Ureter (tissue), 1 donor: ENCODE measurements around the gene OR2Y1. TPM values are rescaled to one million over a fixed set of nuclear protein-coding genes. Genes with fewer than 3 reads are reported as not detected.
"Not testable (repeated sequence)": the region's sequence is repeated elsewhere in the genome, so short reads cannot be mapped to it uniquely, and the experiment has no call there.

ENCODE experiments used
- DNase-seq: peaks from one replicate; pipeline ENCODE4 v3.0.0-alpha.2; 2020; ENCODE audit warnings: low spot score
- total RNA-seq: library from RNA; stranded (reverse); gene quantifications from one replicate; pipeline ENCODE4 v1.2.4, GENCODE V29; 2023
- donor health status: DM: yes; HTN: yes; CAD: no.

Gene OR2Y1, protein sequence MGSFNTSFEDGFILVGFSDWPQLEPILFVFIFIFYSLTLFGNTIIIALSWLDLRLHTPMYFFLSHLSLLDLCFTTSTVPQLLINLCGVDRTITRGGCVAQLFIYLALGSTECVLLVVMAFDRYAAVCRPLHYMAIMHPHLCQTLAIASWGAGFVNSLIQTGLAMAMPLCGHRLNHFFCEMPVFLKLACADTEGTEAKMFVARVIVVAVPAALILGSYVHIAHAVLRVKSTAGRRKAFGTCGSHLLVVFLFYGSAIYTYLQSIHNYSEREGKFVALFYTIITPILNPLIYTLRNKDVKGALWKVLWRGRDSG
- total RNA-seq: not detected

DNA sequence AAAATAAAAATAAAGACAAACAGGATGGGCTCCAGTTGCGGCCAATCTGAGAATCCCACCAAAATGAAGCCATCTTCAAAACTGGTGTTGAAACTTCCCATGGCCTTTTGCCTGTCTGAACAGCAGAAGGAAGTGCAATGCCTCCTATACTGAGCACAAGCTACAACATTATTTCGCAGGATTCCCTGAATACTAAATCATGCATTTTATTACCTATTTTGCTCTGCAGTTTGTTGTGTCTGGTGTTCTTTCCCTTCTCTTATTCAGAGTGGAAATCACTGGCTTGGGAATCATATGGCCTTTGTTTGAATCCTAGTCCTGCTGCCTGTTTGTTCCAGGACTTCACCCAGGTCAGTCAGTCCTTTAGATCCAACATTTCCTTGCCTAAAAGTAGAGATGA, at the start of gene OR2Y1:
OR2Y1 (minus strand) TSS at position 101 of the 400 bp plus-strand sequence; CDS start at position 101, 0 bp downstream.
- DNase-seq: no peak

- peak; percentile 37 for DNase-seq
Observed at GRCh38 chr5:180788651-180789410, 49.0 kb upstream of the OR2Y1 start.

DNA sequence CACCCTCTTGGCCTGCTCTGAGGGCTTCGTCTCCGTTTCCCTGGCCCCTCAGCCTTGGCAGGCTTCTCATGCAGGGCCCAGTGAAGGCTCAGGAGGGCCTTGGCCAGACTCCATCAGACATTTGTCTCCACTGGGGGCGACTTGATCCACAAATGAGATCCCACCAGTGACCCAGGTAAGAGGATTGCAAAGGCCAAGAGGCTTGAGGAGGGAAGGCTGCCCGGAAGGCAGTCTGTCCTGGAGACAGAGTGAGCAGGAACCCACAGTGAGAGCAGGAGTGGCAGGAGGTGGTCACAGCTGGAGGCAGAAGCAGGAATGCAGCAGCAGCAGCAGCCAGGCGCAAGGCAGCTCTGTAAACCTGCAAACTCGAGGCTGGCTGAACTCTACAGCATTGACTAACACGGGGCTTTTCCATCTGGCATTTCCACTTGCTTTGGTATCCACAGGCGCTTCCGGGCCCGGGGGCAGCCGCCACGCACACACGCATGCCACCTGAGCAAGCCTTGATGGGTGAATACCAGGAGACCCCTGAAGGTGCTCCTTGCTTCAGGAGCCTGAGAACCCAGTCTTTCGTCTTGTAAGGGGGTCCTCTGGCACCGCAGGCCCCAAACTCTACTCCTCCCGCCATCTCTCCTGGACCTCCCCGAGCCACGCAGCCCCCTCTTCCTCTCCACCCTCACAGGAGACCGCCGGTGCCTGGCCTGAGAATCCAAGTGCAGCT, 48.0 kb upstream of the OR2Y1 start:
- peak; percentile 30 for DNase-seq

- peak; percentile 40 for DNase-seq
Observed at GRCh38 chr5:180786531-180787398, 46.9 kb upstream of the OR2Y1 start.

- peak; percentile 59 for DNase-seq
Observed at GRCh38 chr5:180785794-180786221, 46.0 kb upstream of the OR2Y1 start.

- DNase-seq: peak; percentile 65
Observed at GRCh38 chr5:180785121-180785781, 45.4 kb upstream of the OR2Y1 start.

GRCh38 chr5:180784497-180785097, 44.7 kb upstream of the OR2Y1 start:
- DNase-seq: peak; percentile 85

- no peak for DNase-seq
Observed at GRCh38 chr5:180783340-180784052, 43.6 kb upstream of the OR2Y1 start.

DNA sequence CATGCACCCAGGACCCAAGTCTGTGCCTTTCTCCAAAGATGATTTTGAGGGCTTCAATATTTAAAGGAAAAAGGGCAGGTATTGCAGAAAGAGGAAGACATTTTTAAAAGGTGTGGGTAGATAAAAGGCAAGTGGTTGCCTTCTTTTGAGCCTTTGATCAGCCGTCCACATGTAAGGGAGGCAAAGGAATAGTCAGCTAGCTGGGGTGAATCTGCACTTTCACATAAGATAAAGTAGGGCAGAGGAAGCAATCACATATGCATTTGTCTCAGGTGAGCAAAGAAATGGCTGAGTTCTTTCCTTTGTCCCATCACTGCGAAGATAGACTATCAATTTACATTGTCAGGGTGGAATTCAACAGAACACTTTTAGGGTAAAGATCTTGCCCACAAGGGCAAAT, 42.9 kb upstream of the OR2Y1 start:
- no peak for DNase-seq

GRCh38 chr5:180781900-180782326, 42.1 kb upstream of the OR2Y1 start:
- DNase-seq: not testable (repeated sequence)

GRCh38 chr5:180779985-180780610, 40.2 kb upstream of the OR2Y1 start:
- no peak for DNase-seq

DNA sequence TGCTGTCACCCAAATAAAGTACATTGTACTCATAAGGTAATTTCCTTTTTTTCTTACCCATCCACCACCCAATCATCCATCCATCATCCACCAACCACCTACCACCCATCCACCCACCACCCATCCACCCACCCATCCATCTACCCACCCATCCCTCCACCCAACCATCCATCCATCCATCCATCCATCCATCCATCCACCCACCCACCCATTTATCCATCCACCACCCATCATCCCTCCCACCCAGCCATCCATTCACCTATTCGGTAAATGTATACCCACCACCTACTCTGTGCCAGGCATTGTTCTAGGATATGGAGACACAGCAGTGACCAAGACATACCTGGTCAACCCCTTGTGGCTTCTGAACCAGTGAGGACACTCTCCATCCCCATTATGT, 37.6 kb upstream of the OR2Y1 start:
- no peak for DNase-seq

DNA sequence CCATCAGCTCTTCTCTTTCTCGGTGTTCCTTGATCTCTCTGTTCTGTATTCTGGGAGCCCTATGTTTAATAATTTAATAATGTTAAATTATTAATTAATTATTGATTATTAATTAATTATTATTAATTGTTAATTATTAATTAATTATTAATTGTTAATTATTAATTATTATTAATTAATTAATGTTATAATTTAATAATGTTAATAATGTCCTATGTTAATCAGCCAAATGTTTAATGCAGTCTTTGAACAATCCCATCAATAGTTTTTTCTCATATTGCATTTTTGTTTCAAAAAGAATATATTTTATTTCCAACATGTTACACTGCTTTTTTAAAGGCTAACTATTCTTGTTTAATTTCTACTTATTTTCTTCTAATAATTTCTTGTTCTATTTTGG, 36.5 kb upstream of the OR2Y1 start:
- no peak for DNase-seq

DNA sequence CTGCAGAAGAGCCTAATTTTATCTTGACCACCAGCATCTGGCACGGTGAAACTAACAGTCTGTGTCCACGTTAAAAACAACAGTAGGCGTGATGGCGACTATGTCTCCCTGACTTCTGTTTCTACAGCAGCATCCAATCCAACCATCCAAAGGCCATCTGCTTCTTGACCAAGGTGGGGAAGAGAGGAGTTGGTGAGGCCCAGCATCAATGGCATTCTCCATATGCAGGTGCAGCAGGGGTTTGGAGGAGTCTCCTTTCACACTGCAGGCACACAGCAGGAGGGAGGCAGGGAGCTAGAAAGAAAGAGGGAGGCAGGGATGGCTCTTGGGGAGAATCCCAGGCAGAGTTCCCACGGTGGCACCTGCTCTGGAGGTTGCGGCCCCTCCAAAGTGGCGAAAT, 35.8 kb upstream of the OR2Y1 start:
- DNase-seq: no peak

DNA sequence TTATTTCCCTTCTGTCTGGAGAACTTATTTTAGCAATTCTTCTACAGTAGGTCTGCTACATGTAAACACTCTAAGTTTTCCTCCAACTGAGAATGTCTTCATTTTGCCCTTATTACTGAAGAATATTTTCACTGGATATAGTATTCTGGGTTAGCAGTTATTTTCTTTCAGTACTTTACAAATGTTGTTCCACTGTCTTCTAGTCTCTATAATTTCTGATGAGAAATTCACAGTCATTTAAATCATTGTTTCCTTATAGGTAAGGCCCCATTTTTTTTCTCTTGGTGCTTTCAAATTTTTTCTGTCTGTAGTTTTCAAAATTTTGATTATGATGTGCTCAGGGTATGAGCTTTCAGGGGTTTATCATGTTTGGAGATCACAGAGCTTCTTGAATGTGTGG, 32.0 kb upstream of the OR2Y1 start:
- no peak for DNase-seq

- DNase-seq: no peak
Observed at GRCh38 chr5:180769821-180770220, 30.0 kb upstream of the OR2Y1 start.

- no peak for DNase-seq
Observed at GRCh38 chr5:180755601-180756000, 15.7 kb upstream of the OR2Y1 start.

DNA sequence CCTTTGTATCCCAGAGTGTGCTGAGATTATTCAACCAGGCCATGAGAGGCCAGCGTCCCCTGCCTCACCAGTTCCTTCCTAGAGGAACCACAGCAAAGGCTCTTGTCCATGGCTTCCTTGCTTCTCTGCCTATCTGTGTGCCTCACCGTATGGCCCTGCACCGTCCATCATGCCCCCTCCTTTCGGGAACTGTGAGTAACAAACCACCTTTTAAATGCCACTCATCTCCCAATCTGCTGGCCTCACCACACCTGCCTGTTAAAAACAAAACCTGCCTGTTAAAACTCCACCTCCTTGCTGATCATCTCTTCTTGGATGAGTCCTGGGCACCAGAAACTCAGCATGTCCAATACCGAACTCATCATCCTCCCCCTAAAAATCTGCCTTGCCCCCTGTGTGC, 4.4 kb upstream of the OR2Y1 start:
- DNase-seq: no peak

- no peak for DNase-seq
Observed at GRCh38 chr5:180742727-180743126, 2.9 kb upstream of the OR2Y1 start.
